Activated CD4-positive, alpha-beta T cell treated with anti-CD3 and anti-CD28 coated beads for 36 hours (primary cell): ENCODE measurements around the gene RXRG. TPM values are rescaled to one million over a fixed set of nuclear protein-coding genes. Genes with fewer than 3 reads are reported as not detected.

Experiments used
- ATAC-seq: fragments of 200-7000 bp; cut with Tn5 transposase; one replicate; pipeline ENCODE4 v1.10.0; 2021; ENCODE audit warnings: mild to moderate bottlenecking, moderate library complexity
- CTCF ChIA-PET: fragments of 350-600 bp; sonication (Branson Sonifier 250); formaldehyde crosslinking; loops from one replicate; lab custom pipeline; 2021; ENCODE audit warnings: antibody characterized with exemption; lab: Charles Lee
- POLR2A ChIA-PET: fragments of 350-600 bp; sonication (Branson Sonifier 250); formaldehyde crosslinking; loops from one replicate; lab custom pipeline; 2021; ENCODE audit warnings: antibody characterized with exemption, inconsistent platforms; lab: Charles Lee
- DNase-seq: peaks from one replicate; pipeline ENCODE4 v3.0.0-alpha.2; 2020
- H3K27ac Mint-ChIP-seq: one replicate; pipeline ENCODE4 v1.8.0; 2021; ENCODE audit warnings: mixed read lengths
- H3K27me3 Mint-ChIP-seq: one replicate; pipeline ENCODE4 v1.8.0; 2021; ENCODE audit warnings: mixed read lengths
- H3K36me3 Mint-ChIP-seq: one replicate; pipeline ENCODE4 v1.8.0; 2021; ENCODE audit warnings: low read depth, mixed read lengths
- H3K4me1 Mint-ChIP-seq: one replicate; pipeline ENCODE4 v1.8.0; 2021; ENCODE audit warnings: mixed read lengths
- H3K4me3 Mint-ChIP-seq: one replicate; pipeline ENCODE4 v1.8.0; 2021; ENCODE audit warnings: mild to moderate bottlenecking, moderate library complexity, mixed read lengths
- H3K9me3 Mint-ChIP-seq: one replicate; pipeline ENCODE4 v1.8.0; 2021; ENCODE audit warnings: low read depth, mixed read lengths
- intact Hi-C, 2 experiments: fragments of 100-400 bp; cut with DNase I in 1 of 2; cut with micrococcal nuclease in 1 of 2; formaldehyde crosslinking; loops; one replicate each; pipeline versions ENCODE4 v1.14.2 to v1.15.1; 2022 to 2024; cut with DNase I, micrococcal nuclease
- total RNA-seq, 2 experiments: library from RNA; stranded (reverse); gene quantifications; one replicate each; pipeline ENCODE4 v1.2.3, GENCODE V29; 2021

The RXRG gene
- under 1 TPM in 1 of 2 experiments, not detected in 1; 0.16 TPM for total RNA-seq

DNA sequence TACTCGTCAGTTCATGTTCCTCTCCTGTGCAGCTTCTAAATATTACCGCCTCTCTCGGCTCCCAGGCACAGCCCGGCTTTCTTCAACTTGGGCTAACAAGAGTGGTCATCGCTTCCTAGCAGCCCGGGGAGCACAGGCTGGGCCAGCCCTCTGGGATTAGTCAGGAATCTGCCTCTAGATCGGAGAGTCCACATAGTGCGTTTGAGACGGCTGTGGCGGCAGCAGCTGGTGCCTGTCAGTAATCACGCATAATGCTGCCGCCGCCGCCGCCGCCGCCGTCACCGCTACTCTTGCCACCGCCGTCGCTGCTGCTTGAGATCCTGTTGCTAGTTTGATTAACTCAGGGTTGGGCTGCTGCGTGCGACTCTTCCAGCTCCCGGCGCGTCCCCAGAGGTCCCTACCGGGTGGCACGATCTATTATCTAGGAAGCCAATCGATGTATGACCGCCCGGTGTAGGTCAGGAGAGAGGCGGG lies at the start of gene RXRG:
RXRG (minus strand) TSS at position 230 of the 474 bp plus-strand sequence. CDS start 233 bp downstream, outside the sequence.
- Mint-ChIP-seq H3K27me3 (peaks cover 27% of the 10 kb centered on the region), H3K27ac (no peak within 1 kb of the TSS), H3K4me1 (no peaks in the 10 kb centered on the region), H3K9me3 (no peaks in the 10 kb centered on the region), H3K4me3 (no peak within 1 kb of the TSS), H3K36me3 (no peaks in the 10 kb centered on the region)
- CTCF ChIA-PET: interaction anchor here (0.5 to 0.8 kb wide), 2 partner anchors 46 to 222 kb away, joined by 3 read pairs; no protein-coding TSS in a partner anchor
- ATAC-seq (peak; percentile 63), DNase-seq (peak; percentile 56)
- POLR2A ChIA-PET: interaction anchor here (0.6 kb wide), 1 partner anchor 46 kb away, joined by 8 read pairs; no protein-coding TSS in a partner anchor
- intact Hi-C loops: no loop called here

DNA sequence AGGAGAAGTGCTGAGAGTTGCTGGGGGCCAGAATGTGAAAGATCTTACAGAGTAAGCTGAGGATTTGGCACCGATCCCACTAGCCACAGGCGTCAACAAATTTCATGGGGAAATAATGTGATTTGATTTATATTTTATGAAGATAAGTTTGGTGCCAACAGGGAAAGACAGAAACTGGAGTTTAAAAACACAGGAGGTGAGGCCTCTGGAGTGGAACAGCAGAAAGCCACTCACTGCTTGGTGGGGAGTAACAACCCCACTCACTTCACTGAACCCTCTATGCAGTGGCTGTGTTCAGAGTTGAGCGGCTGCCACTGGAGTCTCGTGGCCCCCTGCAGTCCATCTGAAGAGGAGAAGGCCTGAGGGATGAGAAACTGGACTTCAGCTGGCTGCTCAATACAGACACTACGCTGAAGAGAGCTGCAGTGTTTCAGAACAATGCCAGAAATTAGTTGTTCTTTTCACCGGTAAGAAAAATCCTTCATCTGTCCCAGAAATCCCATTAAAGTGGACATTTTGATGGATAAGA lies 48.0 kb upstream of the RXRG start:
- no peak overlapping the region for H3K4me3 Mint-ChIP-seq
- DNase-seq: no peak
- ChIA-PET POLR2A (no interaction called here), CTCF (no interaction called here)
- no peaks in the 10 kb centered on the region for H3K4me1 Mint-ChIP-seq
- no peak for ATAC-seq
- H3K36me3 Mint-ChIP-seq: no peaks in the 10 kb centered on the region
- H3K27me3 Mint-ChIP-seq: peaks cover 20% of the 10 kb centered on the region
- H3K27ac Mint-ChIP-seq: no peak overlapping the region
- no peaks in the 10 kb centered on the region for H3K9me3 Mint-ChIP-seq
- intact Hi-C loops: no loop called here

- Mint-ChIP-seq H3K27ac (no peak overlapping the region), H3K4me1 (peaks cover 5% of the 10 kb centered on the region), H3K9me3 (no peaks in the 10 kb centered on the region), H3K36me3 (no peaks in the 10 kb centered on the region), H3K27me3 (peaks cover 20% of the 10 kb centered on the region), H3K4me3 (no peak overlapping the region)
- intact Hi-C loops: no loop called here
- DNase-seq (no peak), ATAC-seq (no peak)
- CTCF ChIA-PET: interaction anchor here (0.7 kb wide), 1 partner anchor 45 kb away, joined by 3 read pairs; no protein-coding TSS in a partner anchor
- POLR2A ChIA-PET: interaction anchor here (0.7 kb wide), 1 partner anchor 46 kb away, joined by 8 read pairs; no protein-coding TSS in a partner anchor
Measured at GRCh38 chr1:165490175-165490574, 45.2 kb upstream of the RXRG start.

DNA sequence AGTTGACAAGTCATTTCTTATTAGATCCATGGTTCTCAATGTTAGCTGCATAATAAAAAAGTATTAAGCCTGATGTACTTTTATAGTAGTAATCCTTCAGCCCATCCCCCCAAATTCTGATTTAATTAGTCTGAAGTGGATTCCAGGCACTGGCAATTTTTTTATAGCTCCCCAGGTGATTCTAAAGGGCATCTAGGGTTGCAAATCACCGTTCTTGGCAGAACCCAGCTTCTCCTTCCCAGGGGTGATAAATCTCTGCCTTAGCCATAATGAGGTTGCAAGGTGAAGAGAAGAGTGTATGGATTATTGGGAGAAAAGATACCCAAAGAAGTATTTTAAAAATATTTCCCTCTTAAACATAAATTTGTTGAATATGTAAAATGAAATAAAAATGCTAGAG lies 43.0 kb upstream of the RXRG start:
- Mint-ChIP-seq H3K36me3 (no peaks in the 10 kb centered on the region), H3K4me3 (no peak overlapping the region), H3K27me3 (peaks cover 18% of the 10 kb centered on the region), H3K27ac (no peak overlapping the region), H3K4me1 (peaks cover 11% of the 10 kb centered on the region), H3K9me3 (no peaks in the 10 kb centered on the region)
- ChIA-PET CTCF (interaction anchor here (0.7 to 1.2 kb wide), 3 partner anchors 30 to 96 kb away, joined by 3 read pairs; no protein-coding TSS in a partner anchor), POLR2A (interaction anchor here (0.6 kb wide), 1 partner anchor 55 kb away, joined by 3 read pairs; no protein-coding TSS in a partner anchor)
- DNase-seq: no peak
- no peak for ATAC-seq
- intact Hi-C loops: no loop called here

GRCh38 chr1:165486663-165487062 lies 41.7 kb upstream of the RXRG start:
- Mint-ChIP-seq H3K9me3 (no peaks in the 10 kb centered on the region), H3K4me3 (no peak overlapping the region), H3K27ac (no peak overlapping the region), H3K27me3 (peaks cover 18% of the 10 kb centered on the region), H3K36me3 (no peaks in the 10 kb centered on the region), H3K4me1 (peaks cover 17% of the 10 kb centered on the region)
- ChIA-PET CTCF (interaction anchor here (0.6 kb wide), 1 partner anchor 125 kb away, joined by 5 read pairs; no protein-coding TSS in a partner anchor), POLR2A (no interaction called here)
- DNase-seq (no peak), ATAC-seq (no peak)
- intact Hi-C loops: no loop called here

DNA sequence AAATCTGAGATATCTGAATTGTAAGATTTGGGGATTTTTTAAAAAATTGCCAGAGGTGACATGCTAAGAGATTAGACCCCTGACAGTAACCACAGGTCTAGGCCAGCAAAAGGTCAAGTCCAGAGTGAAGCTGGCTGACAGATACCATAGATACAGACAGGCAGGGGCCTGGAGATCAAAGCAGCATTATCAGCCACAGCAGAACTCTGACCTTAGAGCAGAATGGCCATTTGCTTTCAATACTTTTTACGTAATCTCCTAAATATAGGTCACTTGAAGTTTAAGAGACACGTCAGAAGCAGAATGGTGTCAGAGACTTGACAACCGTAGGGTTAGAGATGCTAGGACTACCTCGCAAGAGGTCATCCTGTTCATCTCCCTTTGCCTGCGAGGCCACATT lies 40.8 kb upstream of the RXRG start:
- intact Hi-C loops: no loop called here
- Mint-ChIP-seq H3K4me1 (peaks cover 17% of the 10 kb centered on the region), H3K36me3 (no peaks in the 10 kb centered on the region), H3K4me3 (no peak overlapping the region), H3K9me3 (no peaks in the 10 kb centered on the region), H3K27ac (no peak overlapping the region), H3K27me3 (peaks cover 14% of the 10 kb centered on the region)
- POLR2A ChIA-PET: no interaction called here
- no peak for DNase-seq
- no peak for ATAC-seq
- CTCF ChIA-PET: no interaction called here

GRCh38 chr1:165484532-165484931 lies 39.6 kb upstream of the RXRG start:
- Mint-ChIP-seq H3K4me1 (peaks cover 17% of the 10 kb centered on the region), H3K27ac (no peak overlapping the region), H3K4me3 (no peak overlapping the region), H3K27me3 (peaks cover 19% of the 10 kb centered on the region), H3K9me3 (peaks cover 3% of the 10 kb centered on the region), H3K36me3 (no peaks in the 10 kb centered on the region)
- DNase-seq (no peak), ATAC-seq (no peak)
- ChIA-PET POLR2A (no interaction called here), CTCF (interaction anchor here (1.1 kb wide), 1 partner anchor 80 kb away, joined by 3 read pairs; no protein-coding TSS in a partner anchor)
- intact Hi-C loops: loop anchor here in 1 of 2 experiments (5.0 kb wide), 1 partner anchor 108 kb away; no protein-coding TSS in a partner anchor

GRCh38 chr1:165483412-165483811 lies 38.5 kb upstream of the RXRG start:
- POLR2A ChIA-PET: no interaction called here
- ATAC-seq (peak; percentile 64), DNase-seq (no peak)
- intact Hi-C loops: loop anchor here in 1 of 2 experiments (5.0 kb wide), 1 partner anchor 109 kb away; no protein-coding TSS in a partner anchor
- H3K27me3 Mint-ChIP-seq: peaks cover 21% of the 10 kb centered on the region
- H3K4me1 Mint-ChIP-seq: peaks cover 17% of the 10 kb centered on the region
- H3K9me3 Mint-ChIP-seq: peaks cover 3% of the 10 kb centered on the region
- no peak overlapping the region for H3K4me3 Mint-ChIP-seq
- H3K27ac Mint-ChIP-seq: no peak overlapping the region
- CTCF ChIA-PET: no interaction called here
- no peaks in the 10 kb centered on the region for H3K36me3 Mint-ChIP-seq

DNA sequence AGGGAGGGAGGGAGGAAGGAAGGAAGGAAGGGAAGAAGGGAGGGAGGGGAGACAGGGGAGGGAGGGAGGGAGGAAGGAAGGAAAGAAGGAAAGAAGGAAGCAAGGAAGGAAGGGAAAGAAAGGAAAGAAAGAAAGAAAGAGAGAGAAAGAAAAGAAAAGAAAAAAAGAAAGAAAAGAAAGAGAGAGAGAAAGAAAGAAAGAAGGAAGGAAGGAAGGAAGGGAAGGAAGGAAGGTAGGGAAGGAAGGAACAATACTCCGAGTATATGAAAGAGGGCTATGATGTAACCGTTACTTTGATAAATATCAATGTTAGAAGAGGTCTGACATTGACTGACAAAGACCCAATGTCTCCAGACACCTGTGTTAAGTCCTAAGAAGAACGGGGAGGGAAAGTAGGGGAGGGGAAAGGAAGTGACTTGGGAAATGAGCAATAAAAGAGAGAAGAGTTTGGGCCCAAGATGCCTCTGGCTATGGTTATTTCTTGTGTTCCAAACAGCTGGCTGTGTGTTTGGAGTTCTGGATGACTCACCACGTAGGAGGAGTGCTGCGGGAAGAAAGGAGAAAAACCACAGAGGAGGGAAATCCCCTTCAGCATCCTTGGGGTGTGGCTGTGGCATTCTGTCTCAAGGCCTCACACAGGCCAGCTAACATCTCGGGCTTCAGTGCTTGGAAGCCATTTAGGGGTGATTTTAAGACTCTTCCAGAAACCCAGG lies 37.0 kb upstream of the RXRG start:
- H3K27me3 Mint-ChIP-seq: peaks cover 21% of the 10 kb centered on the region
- no peak overlapping the region for H3K27ac Mint-ChIP-seq
- ATAC-seq: peak; percentile 78
- no peak overlapping the region for H3K4me3 Mint-ChIP-seq
- no peaks in the 10 kb centered on the region for H3K36me3 Mint-ChIP-seq
- peak; percentile 42 for DNase-seq
- ChIA-PET POLR2A (no interaction called here), CTCF (no interaction called here)
- H3K9me3 Mint-ChIP-seq: peaks cover 3% of the 10 kb centered on the region
- intact Hi-C loops: loop anchor here in 1 of 2 experiments (5.0 kb wide), 1 partner anchor 110 kb away; no protein-coding TSS in a partner anchor
- H3K4me1 Mint-ChIP-seq: peaks cover 16% of the 10 kb centered on the region

DNA sequence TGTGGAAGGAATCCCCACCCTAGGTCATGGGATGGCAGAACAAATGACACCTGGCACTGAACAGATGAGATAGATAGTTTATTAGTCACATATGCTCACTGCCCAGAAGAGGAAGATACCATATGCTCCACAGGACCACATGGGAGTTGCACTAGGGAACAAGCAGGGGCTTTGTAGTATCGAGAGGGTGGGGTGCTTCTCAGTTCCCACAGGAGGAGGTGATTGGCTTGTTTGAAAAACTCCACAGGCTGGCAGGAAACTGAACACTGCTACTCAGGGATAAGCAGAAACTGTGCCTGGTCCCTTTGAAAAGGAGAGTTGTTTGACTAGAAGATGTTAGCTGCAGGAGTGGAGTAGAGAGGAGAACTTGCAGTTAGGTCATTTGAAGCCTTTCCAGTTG lies 31.9 kb upstream of the RXRG start:
- Mint-ChIP-seq H3K4me3 (no peak overlapping the region), H3K36me3 (no peaks in the 10 kb centered on the region), H3K27me3 (peaks cover 21% of the 10 kb centered on the region), H3K4me1 (no peaks in the 10 kb centered on the region), H3K9me3 (peaks cover 3% of the 10 kb centered on the region), H3K27ac (no peak overlapping the region)
- POLR2A ChIA-PET: no interaction called here
- CTCF ChIA-PET: no interaction called here
- DNase-seq (no peak), ATAC-seq (no peak)
- intact Hi-C loops: no loop called here

GRCh38 chr1:165474196-165474595 lies 29.3 kb upstream of the RXRG start:
- no peak overlapping the region for H3K27ac Mint-ChIP-seq
- peaks cover 18% of the 10 kb centered on the region for H3K27me3 Mint-ChIP-seq
- DNase-seq (no peak), ATAC-seq (no peak)
- H3K4me3 Mint-ChIP-seq: no peak overlapping the region
- no peaks in the 10 kb centered on the region for H3K36me3 Mint-ChIP-seq
- POLR2A ChIA-PET: no interaction called here
- CTCF ChIA-PET: interaction anchor here (0.7 to 1.0 kb wide), 2 partner anchors 25 to 107 kb away, joined by 3 to 4 read pairs; no protein-coding TSS in a partner anchor
- intact Hi-C loops: no loop called here
- peaks cover 4% of the 10 kb centered on the region for H3K4me1 Mint-ChIP-seq
- H3K9me3 Mint-ChIP-seq: no peaks in the 10 kb centered on the region
